ENCODE data around the gene PTPRN2.
A peak's percentile ranks its signal among the peaks of the same experiment; 100 is the strongest.

Gene PTPRN2

GRCh38 chr7:157574120-157574825 is 1013.4 kb downstream of the PTPRN2 start:
- TF ChIP-seq MYC (IDR thresholded peaks at IDR 0.05; ENCODE audit: low read depth, low read length) (no peak), POLR2A (IDR thresholded peaks at IDR 0.05; ENCODE audit: extremely low read depth, insufficient read length) (no peak), MAX (IDR thresholded peaks at IDR 0.05; ENCODE audit: low read depth, low read length) (no peak), CTCF (IDR thresholded peaks at IDR 0.05; ENCODE audit: low read depth, low read length) (no peak)
- no peak overlapping the region for H3K4me3 ChIP-seq (ENCODE audit: low read depth, low read length)
- no peak for DNase-seq (ENCODE audit: low read depth)

GRCh38 chr7:157573244-157573643 is 1014.4 kb downstream of the PTPRN2 start:
- TF ChIP-seq CTCF (IDR thresholded peaks at IDR 0.05; ENCODE audit: low read depth, low read length) (no peak), MAX (IDR thresholded peaks at IDR 0.05; ENCODE audit: low read depth, low read length) (no peak), POLR2A (IDR thresholded peaks at IDR 0.05; ENCODE audit: extremely low read depth, insufficient read length) (no peak), MYC (IDR thresholded peaks at IDR 0.05; ENCODE audit: low read depth, low read length) (no peak)
- no peak overlapping the region for H3K4me3 ChIP-seq (ENCODE audit: low read depth, low read length)
- DNase-seq (ENCODE audit: low read depth): peak; percentile 52

GRCh38 chr7:157572622-157573021 is 1015.0 kb downstream of the PTPRN2 start:
- DNase-seq (ENCODE audit: low read depth): no peak
- TF ChIP-seq MYC (IDR thresholded peaks at IDR 0.05; ENCODE audit: low read depth, low read length) (no peak), POLR2A (IDR thresholded peaks at IDR 0.05; ENCODE audit: extremely low read depth, insufficient read length) (no peak), CTCF (IDR thresholded peaks at IDR 0.05; ENCODE audit: low read depth, low read length) (no peak), MAX (IDR thresholded peaks at IDR 0.05; ENCODE audit: low read depth, low read length) (no peak)
- no peak overlapping the region for H3K4me3 ChIP-seq (ENCODE audit: low read depth, low read length)

- peak; percentile 97 for DNase-seq (ENCODE audit: low read depth)
- peak overlapping the region; percentile 26 for H3K4me3 ChIP-seq (ENCODE audit: low read depth, low read length)
- TF ChIP-seq POLR2A (IDR thresholded peaks at IDR 0.05; ENCODE audit: extremely low read depth, insufficient read length): peak; percentile 43
- TF ChIP-seq CTCF (IDR thresholded peaks at IDR 0.05; ENCODE audit: low read depth, low read length): no peak
- peak; percentile 85 for TF ChIP-seq MAX (IDR thresholded peaks at IDR 0.05; ENCODE audit: low read depth, low read length)
- TF ChIP-seq MYC (IDR thresholded peaks at IDR 0.05; ENCODE audit: low read depth, low read length): peak; percentile 79
Measured at GRCh38 chr7:157570531-157571200, 1017.0 kb downstream of the PTPRN2 start.

GRCh38 chr7:157569967-157570366 is 1017.7 kb downstream of the PTPRN2 start:
- DNase-seq (ENCODE audit: low read depth): no peak
- TF ChIP-seq MAX (IDR thresholded peaks at IDR 0.05; ENCODE audit: low read depth, low read length): no peak
- TF ChIP-seq CTCF (IDR thresholded peaks at IDR 0.05; ENCODE audit: low read depth, low read length): no peak
- no peak for TF ChIP-seq POLR2A (IDR thresholded peaks at IDR 0.05; ENCODE audit: extremely low read depth, insufficient read length)
- TF ChIP-seq MYC (IDR thresholded peaks at IDR 0.05; ENCODE audit: low read depth, low read length): no peak

More at GRCh38 chr7:157569967-157570366, 1017.7 kb downstream of the PTPRN2 start:
- H3K4me3 ChIP-seq (ENCODE audit: low read depth, low read length): no peak overlapping the region
